Liver (tissue), 9 donors: Measurements from ENCODE around the gene ANKRD28. TPM values are rescaled to one million over a fixed set of nuclear protein-coding genes. Genes with fewer than 3 reads are reported as not detected.

Source experiments
- DNase-seq: peaks from one replicate; pipeline ENCODE4 v3.0.0-alpha.2; 2017; ENCODE audit warnings: low spot score
- H3K27ac ChIP-seq, 2 donors: one replicate each; pipeline ENCODE4 v1.7.0; 2013; ENCODE audit warnings: inconsistent platforms in 2 of 2, low read length in 2 of 2, control low read depth in 1 of 2, low read depth in 1 of 2, mild to moderate bottlenecking in 1 of 2
- H3K27me3 ChIP-seq, 4 donors: one replicate each; pipeline versions ENCODE4 v1.6.1 to v1.7.0; 2013; ENCODE audit warnings: low read length in 3 of 4, inconsistent platforms in 1 of 4, mild to moderate bottlenecking in 1 of 4, moderate library complexity in 1 of 4; ENCODE audit not compliant: control insufficient read depth in 4 of 4, insufficient read depth in 4 of 4
- H3K36me3 ChIP-seq, 4 donors: one replicate each; pipeline versions ENCODE4 v1.6.1 to v1.7.0; 2013; ENCODE audit warnings: low read length in 3 of 4, mild to moderate bottlenecking in 3 of 4, low read depth in 1 of 4, moderate library complexity in 1 of 4; ENCODE audit not compliant: control insufficient read depth in 4 of 4, insufficient read depth in 3 of 4
- H3K4me1 ChIP-seq, 4 donors: one replicate each; pipeline versions ENCODE4 v1.6.1 to v1.7.0; 2013; ENCODE audit warnings: low read length in 3 of 4, mild to moderate bottlenecking in 3 of 4, moderate library complexity in 1 of 4; ENCODE audit not compliant: control insufficient read depth in 4 of 4, insufficient read depth in 4 of 4
- H3K4me3 ChIP-seq, 3 donors: one replicate each; pipeline versions ENCODE4 v1.6.1 to v1.7.0; 2013; ENCODE audit warnings: low read length in 3 of 3, control low read depth in 1 of 3, low read depth in 1 of 3, mild to moderate bottlenecking in 1 of 3
- H3K9ac ChIP-seq, 2 donors: one replicate each; pipeline ENCODE4 v1.7.0; 2013; ENCODE audit warnings: low read length in 2 of 2, mild to moderate bottlenecking in 2 of 2, moderate library complexity in 2 of 2, control low read depth in 1 of 2, low read depth in 1 of 2
- H3K9me3 ChIP-seq, 4 donors: one replicate each; pipeline versions ENCODE4 v1.6.1 to v1.7.0; 2013; ENCODE audit warnings: low read length in 3 of 4; ENCODE audit not compliant: control insufficient read depth in 4 of 4
- ATF3 ChIP-seq: IDR thresholded peaks from 2 replicates; pipeline ENCODE4 v1.6.1; 2016; ENCODE audit warnings: antibody characterized with exemption
- EGR1 ChIP-seq, 2 donors: IDR thresholded peaks; 2 replicates each; pipeline ENCODE4 v1.6.1; 2016 to 2018; ENCODE audit warnings: antibody characterized with exemption in 2 of 2, low read depth in 2 of 2
- FOXA1 ChIP-seq: IDR thresholded peaks from 2 replicates; pipeline ENCODE4 v1.6.1; 2016; ENCODE audit warnings: antibody characterized with exemption
- FOXA2 ChIP-seq: IDR thresholded peaks from 2 replicates; pipeline ENCODE4 v1.6.1; 2016; ENCODE audit warnings: antibody characterized with exemption
- GABPA ChIP-seq, 2 donors: IDR thresholded peaks in 1 of 2; conservative IDR thresholded peaks in 1 of 2; 2 replicates each; pipeline ENCODE4 v1.6.1; 2016; ENCODE audit warnings: antibody characterized with exemption in 2 of 2, mild to moderate bottlenecking in 1 of 2, moderate library complexity in 1 of 2
- HNF4A ChIP-seq, 2 donors: conservative IDR thresholded peaks; 2 replicates each; pipeline ENCODE4 v1.6.1; 2016; ENCODE audit warnings: antibody characterized with exemption in 2 of 2, mild to moderate bottlenecking in 2 of 2
- HNF4G ChIP-seq: IDR thresholded peaks from 2 replicates; pipeline ENCODE4 v1.6.1; 2016; ENCODE audit warnings: antibody characterized with exemption
- JUND ChIP-seq, 2 donors: IDR thresholded peaks; 2 replicates each; pipeline ENCODE4 v1.6.1; 2016; ENCODE audit warnings: antibody characterized with exemption in 2 of 2
- MAX ChIP-seq: IDR thresholded peaks from 2 replicates; pipeline ENCODE4 v1.6.1; 2016; ENCODE audit warnings: antibody characterized with exemption
- NR2F2 ChIP-seq: IDR thresholded peaks from 2 replicates; pipeline ENCODE4 v1.6.1; 2016; ENCODE audit warnings: antibody characterized with exemption
- RAD21 ChIP-seq, 2 donors: IDR thresholded peaks; 2 replicates each; pipeline ENCODE4 v1.6.1; 2016; ENCODE audit warnings: antibody characterized with exemption in 2 of 2, mild to moderate bottlenecking in 2 of 2
- REST ChIP-seq: IDR thresholded peaks from 2 replicates; pipeline ENCODE4 v1.6.1; 2016; ENCODE audit warnings: antibody characterized with exemption, mild to moderate bottlenecking
- RXRA ChIP-seq, 2 donors: IDR thresholded peaks; 2 replicates each; pipeline ENCODE4 v1.6.1; 2017 to 2018; ENCODE audit warnings: antibody characterized with exemption in 2 of 2, mild to moderate bottlenecking in 1 of 2
- SP1 ChIP-seq: IDR thresholded peaks from 2 replicates; pipeline ENCODE4 v1.6.1; 2018; ENCODE audit warnings: antibody characterized with exemption, mild to moderate bottlenecking
- TAF1 ChIP-seq: conservative IDR thresholded peaks from 2 replicates; pipeline ENCODE4 v1.6.1; 2016; ENCODE audit warnings: antibody characterized with exemption, mild to moderate bottlenecking
- YY1 ChIP-seq: IDR thresholded peaks from 2 replicates; pipeline ENCODE4 v1.6.1; 2016; ENCODE audit warnings: antibody characterized with exemption, mild to moderate bottlenecking
- ZBTB33 ChIP-seq: IDR thresholded peaks from 2 replicates; pipeline ENCODE4 v1.6.1; 2016; ENCODE audit warnings: antibody characterized with exemption
- WGBS: extraction: QIAGEN DNeasy Blood & Tissue Kit; methylation state at CpG from one replicate; pipeline ENCODE4 v1.1.7; 2013; 5-methylcytosine and 5-hydroxymethylcytosine counted together
- polyA plus RNA-seq, 2 donors: library from polyadenylated mRNA; stranded (reverse) in 1 of 2; unstranded in 1 of 2; fragments of 200-250 nt in 1 of 2; fragments of >200 nt in 1 of 2; fragmentation: Nextera tagmentation in 1 of 2; extraction: Ambion mirVana in 1 of 2; gene quantifications; one replicate each; pipeline versions ENCODE4 v1.2.1 to v1.2.3, GENCODE V29; 2013 to 2015
- total RNA-seq, 2 donors: library from RNA; depleted of rRNA; stranded (reverse); fragments of >200 nt; gene quantifications; one replicate each; pipeline ENCODE4 v1.2.3, GENCODE V29; 2014
- TF ChIP-seq, protein P1 (sequence below): fragments of 150-350 bp; IDR thresholded peaks from 2 replicates; pipeline ENCODE4 v1.5.1; 2017; ENCODE audit warnings: improper control_type of control experiment, low read depth, low read length; ENCODE audit not compliant: missing input control
- donor health status: healthy.
- donor health status: healthy.
- donor health status: healthy.
- donor health status: healthy.
- donor health status: healthy.

The ANKRD28 gene
- total and polyA plus RNA-seq, 4 donors = 9.2 to 39.1 (median 16.8) TPM

DNA sequence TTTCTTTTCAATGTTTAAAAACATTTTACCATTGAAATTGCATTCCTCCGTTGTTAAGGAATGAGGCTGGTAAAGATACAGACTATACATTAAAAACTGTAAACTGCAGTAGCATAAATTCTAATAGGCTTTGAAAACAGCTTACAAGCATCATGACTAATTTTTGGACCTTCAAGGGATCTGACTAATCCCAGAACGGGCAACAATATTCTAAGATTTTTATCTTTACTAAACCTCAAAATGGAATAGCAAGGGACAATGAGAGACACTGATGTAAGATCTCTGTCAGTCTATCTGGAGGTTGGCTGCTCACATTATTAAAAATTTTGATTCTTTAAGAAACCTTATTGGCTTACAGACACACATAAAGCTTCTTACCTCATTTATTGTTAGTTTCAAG is 121.5 kb downstream of the ANKRD28 start:
- no peaks in the 10 kb centered on the region for H3K27me3 ChIP-seq
- WGBS = 95% methylated on average over 2 of the region's 2 CpGs
- peaks cover 2 to 48% (median 18%) of the 10 kb centered on the region in 4 donors for H3K36me3 ChIP-seq
- no peak overlapping the region for H3K9ac ChIP-seq
- no peaks in the 10 kb centered on the region for H3K4me1 ChIP-seq
- TF ChIP-seq YY1 (no peak), EGR1 (IDR thresholded peaks at IDR 0.05; ENCODE audit: low read depth in 2 of 2) (no peak), TAF1 (no peak), SP1 (no peak), HNF4G (no peak)
- no peak for DNase-seq
- H3K27ac ChIP-seq = no peak overlapping the region
- H3K9me3 ChIP-seq = no peaks in the 10 kb centered on the region
- H3K4me3 ChIP-seq = no peak overlapping the region

DNA sequence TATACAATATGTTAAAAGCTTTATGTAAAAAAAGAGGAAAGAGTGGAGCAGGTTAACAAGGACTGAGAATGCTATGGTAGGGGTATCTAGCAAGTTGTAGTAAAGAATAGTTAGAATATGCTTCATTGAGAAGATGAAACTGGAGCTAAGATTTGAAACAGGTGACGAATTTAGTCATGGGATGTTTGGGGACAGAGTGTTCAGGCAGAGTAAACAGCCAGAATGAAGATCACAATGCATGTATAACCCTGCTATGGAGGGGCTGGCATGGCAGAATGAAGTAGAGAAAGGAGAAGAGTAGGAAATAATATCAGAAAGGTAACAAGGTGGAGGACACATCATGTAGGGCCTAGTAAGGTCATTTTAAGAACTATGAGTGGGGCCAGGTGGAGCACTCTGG is 124.2 kb downstream of the ANKRD28 start:
- TF ChIP-seq HNF4G (no peak), GABPA (IDR thresholded peaks at IDR 0.05 in 1 of 2, conservative IDR thresholded peaks at IDR 0.05 in 1 of 2) (no peak), TAF1 (no peak), SP1 (no peak), EGR1 (IDR thresholded peaks at IDR 0.05; ENCODE audit: low read depth in 2 of 2) (no peak), JUND (IDR thresholded peaks at IDR 0.05) (no peak), MAX (no peak), HNF4A (conservative IDR thresholded peaks at IDR 0.05) (no peak), RXRA (IDR thresholded peaks at IDR 0.05) (no peak), FOXA1 (no peak), YY1 (no peak), RAD21 (IDR thresholded peaks at IDR 0.05) (no peak), REST (no peak), ATF3 (no peak), FOXA2 (no peak), NR2F2 (no peak), ZBTB33 (no peak)
- TF ChIP-seq, protein P1, sequence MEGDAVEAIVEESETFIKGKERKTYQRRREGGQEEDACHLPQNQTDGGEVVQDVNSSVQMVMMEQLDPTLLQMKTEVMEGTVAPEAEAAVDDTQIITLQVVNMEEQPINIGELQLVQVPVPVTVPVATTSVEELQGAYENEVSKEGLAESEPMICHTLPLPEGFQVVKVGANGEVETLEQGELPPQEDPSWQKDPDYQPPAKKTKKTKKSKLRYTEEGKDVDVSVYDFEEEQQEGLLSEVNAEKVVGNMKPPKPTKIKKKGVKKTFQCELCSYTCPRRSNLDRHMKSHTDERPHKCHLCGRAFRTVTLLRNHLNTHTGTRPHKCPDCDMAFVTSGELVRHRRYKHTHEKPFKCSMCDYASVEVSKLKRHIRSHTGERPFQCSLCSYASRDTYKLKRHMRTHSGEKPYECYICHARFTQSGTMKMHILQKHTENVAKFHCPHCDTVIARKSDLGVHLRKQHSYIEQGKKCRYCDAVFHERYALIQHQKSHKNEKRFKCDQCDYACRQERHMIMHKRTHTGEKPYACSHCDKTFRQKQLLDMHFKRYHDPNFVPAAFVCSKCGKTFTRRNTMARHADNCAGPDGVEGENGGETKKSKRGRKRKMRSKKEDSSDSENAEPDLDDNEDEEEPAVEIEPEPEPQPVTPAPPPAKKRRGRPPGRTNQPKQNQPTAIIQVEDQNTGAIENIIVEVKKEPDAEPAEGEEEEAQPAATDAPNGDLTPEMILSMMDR = no peak
- WGBS = 92% methylated on average over 1 of the region's 1 CpG
- H3K36me3 ChIP-seq = peaks cover 2 to 53% (median 19%) of the 10 kb centered on the region in 4 donors
- no peaks in the 10 kb centered on the region for H3K9me3 ChIP-seq
- no peaks in the 10 kb centered on the region for H3K27me3 ChIP-seq
- no peak overlapping the region for H3K27ac ChIP-seq
- DNase-seq = no peak
- H3K9ac ChIP-seq = no peak overlapping the region
- H3K4me3 ChIP-seq = no peak overlapping the region
- H3K4me1 ChIP-seq = no peaks in the 10 kb centered on the region
